ENCODE results near the gene ADCYAP1. TPM values are rescaled to one million over a fixed set of nuclear protein-coding genes. Genes with fewer than 3 reads are reported as not detected.

ADCYAP1 gene
- total RNA-seq, 2 experiments from 2014 or later = not detected

DNA sequence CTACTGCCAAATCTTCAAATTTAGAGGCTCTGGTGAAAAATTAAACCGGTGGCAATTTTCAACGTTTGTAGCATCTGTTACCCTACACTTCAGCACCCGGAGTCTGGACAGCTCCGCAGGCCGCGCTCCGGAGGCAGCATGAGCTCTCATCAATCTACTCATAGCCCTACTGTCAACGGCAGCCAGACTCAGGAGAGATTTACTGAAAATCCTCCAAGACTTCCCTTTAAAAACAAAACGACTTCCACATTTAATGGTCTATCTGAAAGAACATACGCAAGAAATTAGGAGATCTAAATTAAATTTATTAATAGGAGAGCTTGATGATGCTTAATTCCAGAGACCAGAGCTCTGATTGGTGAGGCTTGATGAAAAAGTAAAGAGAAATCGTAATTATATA is 970 bp upstream of the ADCYAP1 start:
- Mint-ChIP-seq H3K4me1 (ENCODE audit: low read depth) (peaks cover 24% of the 10 kb centered on the region), H3K27ac (no peak overlapping the region), H3K9me3 (peaks cover 1% of the 10 kb centered on the region), H3K36me3 (ENCODE audit: low read depth) (no peaks in the 10 kb centered on the region), H3K27me3 (ENCODE audit: low read depth) (peaks cover 70% of the 10 kb centered on the region), H3K4me3 (no peak overlapping the region)
- CTCF ChIA-PET = no interaction called here
- intact Hi-C loops (cut with micrococcal nuclease) = no loop called here
- peak; percentile 72 for DNase-seq

DNA sequence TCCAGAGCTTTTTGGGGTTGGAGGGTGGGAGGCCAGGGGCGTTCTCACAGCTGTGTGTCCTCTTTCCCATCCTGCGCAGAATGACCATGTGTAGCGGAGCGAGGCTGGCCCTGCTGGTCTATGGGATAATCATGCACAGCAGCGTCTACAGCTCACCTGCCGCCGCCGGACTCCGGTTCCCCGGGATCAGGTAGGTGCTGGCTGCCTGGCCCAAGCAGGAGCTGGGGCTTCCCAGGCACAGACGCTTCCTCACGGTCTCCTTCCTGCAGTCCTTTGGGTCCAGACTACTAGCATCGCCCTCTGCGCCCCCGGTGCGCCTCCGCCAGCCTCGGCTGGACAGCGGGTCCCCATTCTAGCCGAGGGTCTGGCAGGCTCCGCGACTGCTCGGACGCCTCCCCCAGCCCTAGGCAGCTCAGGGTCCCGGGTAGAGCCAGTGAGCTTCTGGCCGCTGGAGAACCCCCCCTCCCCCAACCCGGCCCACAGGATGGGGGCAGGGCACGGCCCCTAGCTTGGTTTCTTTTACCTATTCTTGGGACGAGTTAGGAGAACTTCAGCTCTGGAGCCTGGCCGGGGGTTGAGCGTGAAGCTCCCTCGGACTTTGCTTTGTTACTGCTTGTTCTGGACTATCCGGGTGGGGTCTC is 756 bp downstream of the ADCYAP1 start:
- intact Hi-C loops (cut with micrococcal nuclease) = loop anchor here (5.0 kb wide), 1 partner anchor 57 kb away; no protein-coding TSS in a partner anchor

DNA sequence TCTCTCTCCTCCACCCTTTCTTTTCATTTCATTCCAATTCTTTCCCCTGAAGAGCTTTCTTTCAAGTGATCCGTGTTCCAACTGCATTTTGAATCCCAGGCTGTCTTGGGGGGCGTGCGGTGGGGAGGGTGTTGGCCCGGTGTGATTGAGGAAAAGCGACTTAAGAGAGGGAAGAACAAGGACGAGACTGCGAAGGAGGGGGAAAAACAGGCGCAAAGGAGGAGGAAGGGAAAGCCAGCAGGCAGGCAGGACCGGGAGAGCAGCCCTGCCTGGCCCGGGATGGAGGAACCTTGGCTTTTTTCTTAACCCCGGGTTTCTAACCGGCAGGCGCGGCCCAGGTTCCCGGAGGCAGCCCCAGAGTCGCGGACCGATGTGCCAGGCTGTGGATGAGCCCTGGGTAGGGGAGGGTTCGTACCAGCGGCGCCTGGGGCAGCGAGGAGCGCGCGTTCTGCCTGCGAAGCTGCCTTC is 1.3 kb downstream of the ADCYAP1 start:
- CTCF ChIA-PET = no interaction called here
- DNase-seq = no peak
- no peak overlapping the region for H3K27ac Mint-ChIP-seq
- H3K27me3 Mint-ChIP-seq (ENCODE audit: low read depth) = peaks cover 76% of the 10 kb centered on the region
- peaks cover 30% of the 10 kb centered on the region for H3K4me1 Mint-ChIP-seq (ENCODE audit: low read depth)
- H3K9me3 Mint-ChIP-seq = peaks cover 1% of the 10 kb centered on the region
- intact Hi-C loops (cut with micrococcal nuclease) = loop anchor here (5.0 kb wide), 1 partner anchor 56 kb away; no protein-coding TSS in a partner anchor
- H3K36me3 Mint-ChIP-seq (ENCODE audit: low read depth) = no peaks in the 10 kb centered on the region
- no peak overlapping the region for H3K4me3 Mint-ChIP-seq

More for the DNA sequence above, 756 bp downstream of the ADCYAP1 start:
- no peak overlapping the region for H3K4me3 Mint-ChIP-seq
- H3K27me3 Mint-ChIP-seq (ENCODE audit: low read depth) = peaks cover 74% of the 10 kb centered on the region
- DNase-seq = no peak
- H3K4me1 Mint-ChIP-seq (ENCODE audit: low read depth) = peaks cover 30% of the 10 kb centered on the region
- peaks cover 1% of the 10 kb centered on the region for H3K9me3 Mint-ChIP-seq
- no peak overlapping the region for H3K27ac Mint-ChIP-seq
- CTCF ChIA-PET = no interaction called here
- no peaks in the 10 kb centered on the region for H3K36me3 Mint-ChIP-seq (ENCODE audit: low read depth)

DNA sequence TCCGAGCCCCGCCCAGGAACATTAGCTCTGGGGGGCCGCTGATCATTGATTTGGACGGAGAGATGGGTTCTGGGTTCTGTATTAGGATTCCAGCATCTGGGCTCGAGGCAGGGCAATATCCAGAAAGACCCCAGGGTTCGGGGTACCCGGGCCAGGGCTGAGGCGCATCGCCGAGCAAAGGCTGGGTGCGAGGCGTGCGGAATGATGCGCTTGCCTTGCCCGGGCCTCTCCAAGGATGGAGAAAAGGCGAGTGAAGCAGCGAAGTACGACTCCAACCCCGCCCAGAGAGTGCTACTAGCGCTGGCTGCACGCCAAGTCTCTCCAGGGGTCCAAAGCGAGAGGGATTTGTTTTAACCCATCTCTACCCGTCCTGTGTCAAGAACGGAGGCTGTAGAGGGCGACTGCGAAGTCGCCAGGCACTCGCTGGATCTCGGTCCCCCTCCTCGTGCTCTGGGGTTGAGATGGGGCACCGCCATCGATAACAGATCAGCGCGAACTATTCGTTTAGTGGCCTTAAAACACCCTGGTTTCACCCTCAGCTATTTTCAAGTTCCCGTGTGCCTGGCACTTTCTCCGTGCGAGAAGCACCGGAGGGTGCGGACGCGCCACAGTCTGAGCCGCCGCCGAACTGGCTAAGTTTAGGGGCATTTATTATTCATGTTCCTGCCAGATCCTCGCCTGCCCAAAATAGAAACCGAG is 1.9 kb downstream of the ADCYAP1 start:
- no peak for DNase-seq
- peaks cover 77% of the 10 kb centered on the region for H3K27me3 Mint-ChIP-seq (ENCODE audit: low read depth)
- CTCF ChIA-PET = no interaction called here

DNA sequence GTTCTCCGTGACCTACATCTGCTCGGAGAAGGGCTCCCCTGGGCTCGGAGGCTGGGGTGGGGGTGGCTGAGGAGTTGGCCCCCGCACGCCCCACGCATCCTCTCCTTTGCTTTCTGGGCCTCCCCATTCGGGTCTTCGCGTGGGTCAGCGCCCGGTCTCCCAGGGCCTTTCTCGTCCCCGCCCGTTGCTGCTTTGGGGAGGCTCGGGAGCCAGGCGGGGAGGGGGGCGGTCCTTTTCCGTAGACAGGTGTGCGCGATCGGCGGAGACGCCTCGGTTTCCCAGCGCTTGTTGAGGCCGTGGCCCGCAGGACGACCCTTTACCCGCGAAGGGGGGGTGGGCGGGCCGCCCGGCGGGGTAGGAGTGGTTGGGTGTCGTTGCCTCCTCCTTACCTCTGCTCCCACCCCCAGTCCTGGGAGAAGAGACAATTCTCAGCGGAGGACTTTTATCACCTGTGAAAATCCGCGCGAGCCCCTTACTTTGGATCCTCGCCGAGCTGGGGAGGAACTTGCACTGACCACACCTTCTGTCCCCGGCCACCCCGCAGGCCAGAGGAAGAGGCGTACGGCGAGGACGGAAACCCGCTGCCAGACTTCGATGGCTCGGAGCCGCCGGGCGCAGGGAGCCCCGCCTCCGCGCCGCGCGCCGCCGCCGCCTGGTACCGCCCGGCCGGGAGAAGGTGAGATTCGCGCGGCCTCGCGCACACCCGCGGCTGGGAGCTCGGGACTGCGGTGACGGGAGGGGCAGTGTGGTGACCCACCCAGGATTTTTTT is 2.6 kb downstream of the ADCYAP1 start:
- Mint-ChIP-seq H3K4me3 (peak overlapping the region; percentile 54), H3K27me3 (ENCODE audit: low read depth) (peaks cover 72% of the 10 kb centered on the region), H3K36me3 (ENCODE audit: low read depth) (no peaks in the 10 kb centered on the region), H3K9me3 (peaks cover 1% of the 10 kb centered on the region), H3K27ac (no peak overlapping the region), H3K4me1 (ENCODE audit: low read depth) (peaks cover 30% of the 10 kb centered on the region)
- intact Hi-C loops (cut with micrococcal nuclease) = loop anchor here (5.0 kb wide), 1 partner anchor 55 kb away; no protein-coding TSS in a partner anchor
- peak; percentile 10 for DNase-seq
- CTCF ChIA-PET = interaction anchor here (0.7 kb wide), 1 partner anchor 679 kb away, joined by 6 read pairs; no protein-coding TSS in a partner anchor

More for the DNA sequence above, 1.9 kb downstream of the ADCYAP1 start:
- Mint-ChIP-seq H3K9me3 (peaks cover 1% of the 10 kb centered on the region), H3K36me3 (ENCODE audit: low read depth) (no peaks in the 10 kb centered on the region), H3K4me1 (ENCODE audit: low read depth) (peaks cover 30% of the 10 kb centered on the region), H3K27ac (no peak overlapping the region), H3K4me3 (peak overlapping the region; percentile 41)
- intact Hi-C loops (cut with micrococcal nuclease) = loop anchor here (5.0 kb wide), 1 partner anchor 56 kb away; no protein-coding TSS in a partner anchor

DNA sequence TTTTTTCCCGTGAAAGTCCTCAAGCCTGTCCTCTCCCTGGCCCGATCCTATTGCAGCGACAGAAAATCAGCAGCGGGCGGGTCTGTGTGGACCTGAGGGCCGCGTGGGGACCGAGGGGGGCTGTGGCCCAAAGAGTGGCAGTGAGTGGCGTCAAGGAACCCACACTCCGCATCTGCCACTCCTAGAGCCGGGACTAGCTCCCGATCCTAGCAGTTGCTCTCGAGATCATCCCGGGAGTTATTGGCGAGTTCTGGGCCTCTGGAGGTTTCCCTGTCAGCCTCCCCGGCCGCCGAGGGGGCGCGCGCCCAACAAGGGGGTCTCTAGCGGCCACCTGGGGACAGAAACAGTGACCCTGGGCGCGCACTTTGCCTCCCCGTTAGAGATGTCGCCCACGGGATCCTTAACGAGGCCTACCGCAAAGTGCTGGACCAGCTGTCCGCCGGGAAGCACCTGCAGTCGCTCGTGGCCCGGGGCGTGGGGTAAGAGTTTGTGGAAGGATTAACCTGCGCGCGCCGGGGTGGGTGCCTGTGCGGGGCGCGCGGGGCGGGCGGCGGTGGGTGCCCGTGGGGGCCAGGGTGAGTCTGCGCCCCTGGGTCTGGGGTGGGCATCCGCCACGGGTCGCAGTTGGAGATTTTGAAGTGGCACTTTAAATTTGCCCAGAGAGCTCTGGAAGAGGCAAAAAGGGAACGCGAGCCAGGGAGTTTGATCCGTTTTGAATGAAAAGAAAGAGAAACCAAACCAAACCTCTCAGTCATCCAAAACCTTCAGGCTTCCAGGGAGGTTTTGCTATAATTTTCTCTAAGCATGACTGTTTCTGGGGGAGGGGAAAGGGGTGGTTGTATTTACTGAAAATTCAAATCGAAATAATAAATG is 3.5 kb downstream of the ADCYAP1 start:
- Mint-ChIP-seq H3K9me3 (peaks cover 1% of the 10 kb centered on the region), H3K4me1 (ENCODE audit: low read depth) (peaks cover 30% of the 10 kb centered on the region), H3K4me3 (peak overlapping the region; percentile 54), H3K27me3 (ENCODE audit: low read depth) (peaks cover 71% of the 10 kb centered on the region), H3K36me3 (ENCODE audit: low read depth) (no peaks in the 10 kb centered on the region), H3K27ac (no peak overlapping the region)
- intact Hi-C loops (cut with micrococcal nuclease) = loop anchor here (5.0 kb wide), 1 partner anchor 54 kb away; no protein-coding TSS in a partner anchor
- CTCF ChIA-PET = interaction anchor here (0.7 kb wide), 1 partner anchor 678 kb away, joined by 6 read pairs; no protein-coding TSS in a partner anchor
- peak; percentile 15 for DNase-seq

DNA sequence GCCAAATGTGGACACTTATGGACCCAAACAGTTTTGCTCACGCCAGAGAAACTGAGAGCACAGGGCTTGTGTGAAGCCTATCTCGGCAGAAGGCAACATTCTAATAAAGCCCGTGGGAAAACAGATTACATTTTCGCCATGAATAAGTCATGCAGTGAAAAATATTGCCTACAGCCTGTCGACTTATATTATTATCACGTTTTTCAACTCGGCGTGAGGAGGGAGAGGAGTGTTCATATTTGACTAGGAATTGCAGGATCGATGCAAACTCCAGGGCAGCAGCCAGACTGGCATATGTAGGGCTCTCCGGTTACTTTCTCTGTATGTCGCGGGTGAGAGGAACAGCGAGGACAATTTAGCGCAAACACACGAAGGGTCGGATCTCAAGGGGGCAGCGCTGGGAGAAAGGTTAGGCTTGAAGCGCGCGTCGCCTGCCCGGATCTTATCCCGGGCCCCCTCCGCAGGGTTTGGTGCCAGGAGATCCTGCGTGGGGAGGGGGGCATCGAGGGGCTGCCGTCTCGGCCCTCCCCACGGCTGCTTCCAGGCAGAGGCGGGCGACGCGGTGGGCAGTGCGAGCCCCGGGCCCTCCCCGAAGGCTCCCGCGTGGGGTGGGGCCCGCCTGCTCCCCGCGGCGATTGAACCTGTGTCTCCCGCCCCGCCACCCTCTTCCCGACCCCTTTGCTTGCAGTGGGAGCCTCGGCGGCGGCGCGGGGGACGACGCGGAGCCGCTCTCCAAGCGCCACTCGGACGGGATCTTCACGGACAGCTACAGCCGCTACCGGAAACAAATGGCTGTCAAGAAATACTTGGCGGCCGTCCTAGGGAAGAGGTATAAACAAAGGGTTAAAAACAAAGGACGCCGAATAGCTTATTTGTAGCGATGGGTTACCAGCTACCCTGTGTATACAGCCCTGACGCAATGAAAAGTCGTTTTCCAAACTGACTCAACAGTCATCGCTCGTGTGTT is 4.4 kb downstream of the ADCYAP1 start:
- Mint-ChIP-seq H3K4me1 (ENCODE audit: low read depth) (peaks cover 29% of the 10 kb centered on the region), H3K27me3 (ENCODE audit: low read depth) (peaks cover 68% of the 10 kb centered on the region), H3K36me3 (ENCODE audit: low read depth) (no peaks in the 10 kb centered on the region), H3K4me3 (peak overlapping the region; percentile 54), H3K9me3 (no peaks in the 10 kb centered on the region), H3K27ac (no peak overlapping the region)
- CTCF ChIA-PET = no interaction called here
- intact Hi-C loops (cut with micrococcal nuclease) = loop anchor here (5.0 kb wide), 1 partner anchor 53 kb away; no protein-coding TSS in a partner anchor
- DNase-seq = no peak

DNA sequence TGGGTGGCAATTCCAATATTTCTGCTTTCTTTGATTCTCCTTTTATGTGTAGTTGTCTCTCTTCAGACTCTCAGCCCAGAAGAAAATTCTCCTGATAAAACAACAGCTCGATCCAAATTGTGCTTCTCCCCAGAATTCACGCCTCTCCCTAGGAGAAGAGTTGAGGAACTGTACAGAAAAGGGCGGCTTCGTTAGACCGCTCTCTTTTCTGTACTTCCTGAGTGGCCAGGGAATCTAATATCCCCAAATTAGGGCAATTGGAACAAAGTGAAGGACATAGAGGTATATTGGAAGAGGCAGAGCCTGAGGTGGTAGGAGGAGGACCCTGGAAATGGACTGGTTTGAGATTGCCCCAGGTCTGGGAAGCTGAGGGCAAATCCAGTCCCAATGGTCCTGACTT is 5.6 kb downstream of the ADCYAP1 start:
- no peaks in the 10 kb centered on the region for H3K9me3 Mint-ChIP-seq
- H3K27ac Mint-ChIP-seq = no peak overlapping the region
- peaks cover 66% of the 10 kb centered on the region for H3K27me3 Mint-ChIP-seq (ENCODE audit: low read depth)
- H3K36me3 Mint-ChIP-seq (ENCODE audit: low read depth) = no peaks in the 10 kb centered on the region
- peaks cover 22% of the 10 kb centered on the region for H3K4me1 Mint-ChIP-seq (ENCODE audit: low read depth)
- no peak for DNase-seq
- intact Hi-C loops (cut with micrococcal nuclease) = no loop called here
- H3K4me3 Mint-ChIP-seq = no peak overlapping the region
- CTCF ChIA-PET = no interaction called here

DNA sequence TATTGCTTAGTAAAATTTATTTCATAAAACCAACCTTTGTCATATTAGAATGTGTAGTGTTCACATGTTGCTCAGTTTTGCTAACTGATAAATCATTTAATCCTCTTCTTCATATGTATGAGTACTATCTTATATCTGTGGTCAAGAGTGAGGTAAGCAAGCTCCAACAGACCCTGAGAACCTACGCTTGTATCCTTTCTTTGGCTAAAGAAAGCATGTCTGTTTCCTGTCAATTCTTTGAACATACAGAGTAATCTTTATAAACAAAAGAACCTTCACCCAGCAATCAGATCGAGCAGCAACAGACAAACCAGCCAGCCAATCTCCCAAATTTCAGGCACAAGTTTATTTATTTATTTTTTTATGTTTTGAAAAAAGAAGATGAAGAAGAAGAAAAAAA is 6.4 kb downstream of the ADCYAP1 start:
- Mint-ChIP-seq H3K27ac (no peak overlapping the region), H3K27me3 (ENCODE audit: low read depth) (peaks cover 63% of the 10 kb centered on the region), H3K4me1 (ENCODE audit: low read depth) (peaks cover 19% of the 10 kb centered on the region), H3K4me3 (no peak overlapping the region), H3K9me3 (no peaks in the 10 kb centered on the region), H3K36me3 (ENCODE audit: low read depth) (no peaks in the 10 kb centered on the region)
- CTCF ChIA-PET = no interaction called here
- intact Hi-C loops (cut with micrococcal nuclease) = no loop called here
- no peak for DNase-seq

DNA sequence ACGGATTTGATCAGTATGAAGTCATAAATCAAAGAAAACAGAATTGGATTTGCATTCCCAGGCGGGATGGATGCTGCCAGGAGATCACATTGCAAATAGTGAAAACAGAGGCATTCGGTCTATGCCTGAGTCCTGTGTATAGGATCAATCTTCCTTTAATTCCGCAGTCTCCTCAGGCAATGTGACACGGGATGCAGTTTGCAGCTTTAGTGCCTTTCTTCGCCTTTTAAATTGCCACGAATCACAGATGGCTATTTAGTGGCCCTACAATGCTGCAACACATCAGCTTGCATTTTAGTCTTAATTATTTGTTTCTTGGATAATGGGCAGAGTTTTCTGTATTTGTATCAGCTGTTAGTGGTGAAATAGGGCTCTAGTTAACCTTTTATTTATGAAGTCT is 6.8 kb downstream of the ADCYAP1 start:
- Mint-ChIP-seq H3K4me3 (no peak overlapping the region), H3K36me3 (ENCODE audit: low read depth) (no peaks in the 10 kb centered on the region), H3K4me1 (ENCODE audit: low read depth) (peaks cover 16% of the 10 kb centered on the region), H3K27me3 (ENCODE audit: low read depth) (peaks cover 59% of the 10 kb centered on the region), H3K9me3 (no peaks in the 10 kb centered on the region), H3K27ac (no peak overlapping the region)
- no peak for DNase-seq
- intact Hi-C loops (cut with micrococcal nuclease) = no loop called here
- CTCF ChIA-PET = no interaction called here

DNA sequence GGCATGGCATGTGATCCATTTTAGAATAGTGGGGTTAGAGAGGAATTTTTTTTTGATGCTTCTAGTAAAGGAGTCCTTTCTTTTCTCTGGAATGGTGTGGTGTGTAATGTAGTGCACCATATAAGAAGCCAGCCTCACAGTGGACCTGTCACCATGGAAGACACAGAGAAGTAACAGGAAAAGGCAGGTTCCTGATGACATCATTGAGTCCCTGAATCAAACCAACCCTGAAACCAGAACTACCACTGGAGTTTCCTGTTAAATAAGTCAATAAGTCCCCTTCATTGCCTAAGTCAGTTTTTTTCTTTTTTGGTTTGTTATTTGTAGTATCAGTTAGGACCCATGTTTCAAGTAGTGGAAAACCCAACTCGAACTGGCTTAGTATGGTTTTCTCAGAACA is 11.9 kb downstream of the ADCYAP1 start:
- Mint-ChIP-seq H3K4me3 (no peak overlapping the region), H3K4me1 (ENCODE audit: low read depth) (no peaks in the 10 kb centered on the region), H3K9me3 (no peaks in the 10 kb centered on the region), H3K27ac (no peak overlapping the region), H3K27me3 (ENCODE audit: low read depth) (peaks cover 42% of the 10 kb centered on the region), H3K36me3 (ENCODE audit: low read depth) (no peaks in the 10 kb centered on the region)
- DNase-seq = no peak
- intact Hi-C loops (cut with micrococcal nuclease) = no loop called here
- CTCF ChIA-PET = no interaction called here

All from activated naive CD4-positive, alpha-beta T cell treated with anti-CD3 and anti-CD28 coated beads for 36 hours (primary cell).